ENCODE results near the gene ADPRHL1. TPM values are rescaled to one million over a fixed set of nuclear protein-coding genes. Genes with fewer than 3 reads are reported as not detected.
"Not testable (repeated sequence)": the region's sequence is repeated elsewhere in the genome, so short reads cannot be mapped to it uniquely, and the experiment has no call there.

Gene ADPRHL1
- total and polyA plus RNA-seq, 2 experiments from 2014 or later = 1.0 to 1.1 TPM

GRCh38 chr13:113374511-113375175 is 78.6 kb downstream of the ADPRHL1 start:
- H3K9me3 ChIP-seq (ENCODE audit: low read depth) = no peaks in the 10 kb centered on the region
- no peak overlapping the region for H2AFZ ChIP-seq
- no peaks in the 10 kb centered on the region for H3K9me2 ChIP-seq (replicated peaks; ENCODE audit: insufficient read depth)
- H3K4me3 ChIP-seq = no peak overlapping the region
- WGBS (ENCODE audit: low lambda C conversion rate, missing lambda C conversion rate) = 85% methylated on average over 7 of the region's 8 CpGs
- no peaks in the 10 kb centered on the region for H3K36me3 ChIP-seq (replicated peaks; ENCODE audit: insufficient read depth, low read depth)
- H3K27me3 ChIP-seq = no peaks in the 10 kb centered on the region
- no peak overlapping the region for H3K4me2 ChIP-seq
- TF ChIP-seq EZH2 (IDR thresholded peaks at IDR 0.05; ENCODE audit: borderline replicate concordance) = no peak
- TF ChIP-seq CTCF (IDR thresholded peaks at IDR 0.05; ENCODE audit: poor library complexity) = no peak
- no peak for TF ChIP-seq EZH2phosphoT487 (IDR thresholded peaks at IDR 0.05; ENCODE audit: low read depth, severe bottlenecking, unreplicated experiment)
- no peaks in the 10 kb centered on the region for H4K20me1 ChIP-seq (ENCODE audit: insufficient read depth, poor library complexity, severe bottlenecking)
- no peak for DNase-seq (ENCODE audit: low spot score)
- no peaks in the 10 kb centered on the region for H3K4me1 ChIP-seq (ENCODE audit: insufficient read depth)
- no peaks in the 10 kb centered on the region for H3K79me2 ChIP-seq
- H3K27ac ChIP-seq = no peak overlapping the region

- Histone ChIP-seq H3K4me3 (no peak overlapping the region), H3K4me1 (ENCODE audit: insufficient read depth) (no peaks in the 10 kb centered on the region), H2AFZ (no peak overlapping the region), H3K27ac (no peak overlapping the region), H4K20me1 (ENCODE audit: insufficient read depth, poor library complexity, severe bottlenecking) (no peaks in the 10 kb centered on the region), H3K27me3 (no peaks in the 10 kb centered on the region), H3K9me3 (ENCODE audit: low read depth) (no peaks in the 10 kb centered on the region), H3K4me2 (no peak overlapping the region), H3K36me3 (replicated peaks; ENCODE audit: insufficient read depth, low read depth) (no peaks in the 10 kb centered on the region), H3K9me2 (replicated peaks; ENCODE audit: insufficient read depth) (no peaks in the 10 kb centered on the region), H3K79me2 (no peaks in the 10 kb centered on the region)
- DNase-seq (ENCODE audit: low spot score) = no peak
- WGBS (ENCODE audit: low lambda C conversion rate, missing lambda C conversion rate) = 91% methylated on average over 17 of the region's 20 CpGs
- TF ChIP-seq CTCF (IDR thresholded peaks at IDR 0.05; ENCODE audit: poor library complexity) = no peak
- TF ChIP-seq EZH2phosphoT487 (IDR thresholded peaks at IDR 0.05; ENCODE audit: low read depth, severe bottlenecking, unreplicated experiment) = no peak
- no peak for TF ChIP-seq EZH2 (IDR thresholded peaks at IDR 0.05; ENCODE audit: borderline replicate concordance)
Observed at GRCh38 chr13:113373811-113374485, 79.3 kb downstream of the ADPRHL1 start.

GRCh38 chr13:113371701-113372100 is 81.6 kb downstream of the ADPRHL1 start:
- H4K20me1 ChIP-seq (ENCODE audit: insufficient read depth, poor library complexity, severe bottlenecking); H3K27ac ChIP-seq; H3K27me3 ChIP-seq; H3K4me3 ChIP-seq; DNase-seq (ENCODE audit: low spot score); H3K36me3 ChIP-seq (replicated peaks; ENCODE audit: insufficient read depth, low read depth); H3K9me3 ChIP-seq (ENCODE audit: low read depth); H3K4me2 ChIP-seq; H2AFZ ChIP-seq; H3K9me2 ChIP-seq (replicated peaks; ENCODE audit: insufficient read depth); H3K79me2 ChIP-seq; H3K4me1 ChIP-seq (ENCODE audit: insufficient read depth): not testable (repeated sequence)
- 100% methylated on average over 3 of the region's 3 CpGs for WGBS (ENCODE audit: low lambda C conversion rate, missing lambda C conversion rate)

- Histone ChIP-seq H3K27me3 (no peaks in the 10 kb centered on the region), H2AFZ (no peak overlapping the region), H3K4me1 (ENCODE audit: insufficient read depth) (no peaks in the 10 kb centered on the region), H3K9me2 (replicated peaks; ENCODE audit: insufficient read depth) (no peaks in the 10 kb centered on the region), H3K4me2 (no peak overlapping the region), H3K9me3 (ENCODE audit: low read depth) (no peaks in the 10 kb centered on the region), H3K27ac (no peak overlapping the region), H3K4me3 (no peak overlapping the region), H4K20me1 (ENCODE audit: insufficient read depth, poor library complexity, severe bottlenecking) (no peaks in the 10 kb centered on the region), H3K36me3 (replicated peaks; ENCODE audit: insufficient read depth, low read depth) (no peaks in the 10 kb centered on the region), H3K79me2 (no peaks in the 10 kb centered on the region)
- DNase-seq (ENCODE audit: low spot score) = no peak
- 90% methylated on average over 13 of the region's 13 CpGs for WGBS (ENCODE audit: low lambda C conversion rate, missing lambda C conversion rate)
- TF ChIP-seq EZH2phosphoT487 (IDR thresholded peaks at IDR 0.05; ENCODE audit: low read depth, severe bottlenecking, unreplicated experiment) = no peak
- no peak for TF ChIP-seq CTCF (IDR thresholded peaks at IDR 0.05; ENCODE audit: poor library complexity)
- TF ChIP-seq EZH2 (IDR thresholded peaks at IDR 0.05; ENCODE audit: borderline replicate concordance) = no peak
Observed at GRCh38 chr13:113371061-113371460, 82.2 kb downstream of the ADPRHL1 start.
